OCI-LY7 (cell line): ENCODE results near the gene RHBDD1.

ENCODE experiments used
- EZH2phosphoT487 ChIP-seq: fragments of 200-600 bp; sonication (generic); IDR thresholded peaks from 2 replicates; pipeline ENCODE4 v1.6.1; 2018; ENCODE audit warnings: low read depth, borderline replicate concordance, mild to moderate bottlenecking, mixed run types, antibody characterized with exemption, low read length, moderate library complexity, mixed read lengths
- TF ChIP-seq, protein P1 (sequence below): fragments of 200-600 bp; sonication (generic); conservative IDR thresholded peaks from 2 replicates; pipeline ENCODE4 v1.5.1; 2014; ENCODE audit warnings: mild to moderate bottlenecking, antibody characterized with exemption, low read length, moderate library complexity, mixed read lengths

DNA sequence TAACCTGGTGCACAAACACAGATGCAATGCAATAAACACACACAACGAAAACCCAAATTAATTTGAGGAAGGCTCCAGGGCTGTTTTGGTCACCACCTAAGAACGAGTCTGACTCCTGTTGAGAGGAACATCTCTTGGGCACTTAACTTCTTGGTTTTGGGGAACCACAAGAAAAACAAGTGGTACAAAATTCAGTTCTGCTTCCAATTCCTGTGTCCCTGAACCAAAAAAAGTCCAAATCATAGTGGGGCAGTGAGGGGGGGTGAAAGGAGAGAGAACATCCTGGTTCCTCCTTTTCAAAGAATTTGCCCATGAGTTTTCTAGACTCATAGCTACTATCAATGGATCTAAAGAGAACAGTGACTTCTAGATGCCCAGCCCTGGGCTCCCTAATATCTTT lies 184.6 kb downstream of the RHBDD1 start:
- TF ChIP-seq, protein P1, sequence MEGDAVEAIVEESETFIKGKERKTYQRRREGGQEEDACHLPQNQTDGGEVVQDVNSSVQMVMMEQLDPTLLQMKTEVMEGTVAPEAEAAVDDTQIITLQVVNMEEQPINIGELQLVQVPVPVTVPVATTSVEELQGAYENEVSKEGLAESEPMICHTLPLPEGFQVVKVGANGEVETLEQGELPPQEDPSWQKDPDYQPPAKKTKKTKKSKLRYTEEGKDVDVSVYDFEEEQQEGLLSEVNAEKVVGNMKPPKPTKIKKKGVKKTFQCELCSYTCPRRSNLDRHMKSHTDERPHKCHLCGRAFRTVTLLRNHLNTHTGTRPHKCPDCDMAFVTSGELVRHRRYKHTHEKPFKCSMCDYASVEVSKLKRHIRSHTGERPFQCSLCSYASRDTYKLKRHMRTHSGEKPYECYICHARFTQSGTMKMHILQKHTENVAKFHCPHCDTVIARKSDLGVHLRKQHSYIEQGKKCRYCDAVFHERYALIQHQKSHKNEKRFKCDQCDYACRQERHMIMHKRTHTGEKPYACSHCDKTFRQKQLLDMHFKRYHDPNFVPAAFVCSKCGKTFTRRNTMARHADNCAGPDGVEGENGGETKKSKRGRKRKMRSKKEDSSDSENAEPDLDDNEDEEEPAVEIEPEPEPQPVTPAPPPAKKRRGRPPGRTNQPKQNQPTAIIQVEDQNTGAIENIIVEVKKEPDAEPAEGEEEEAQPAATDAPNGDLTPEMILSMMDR = no peak
- TF ChIP-seq EZH2phosphoT487 = no peak
